CD4-positive, alpha-beta T cell (primary cell): Measurements from ENCODE around the gene OTUB1. TPM values are rescaled to one million over a fixed set of nuclear protein-coding genes. Genes with fewer than 3 reads are reported as not detected.
A peak's percentile ranks its signal among the peaks of the same experiment; 100 is the strongest.

Source experiments
- ATAC-seq: fragments of 200-7000 bp; cut with Tn5 transposase; one replicate; pipeline ENCODE4 v1.10.0; 2022; ENCODE audit warnings: mild to moderate bottlenecking; ENCODE audit not compliant: poor library complexity
- CTCF ChIA-PET: fragments of 350-600 bp; sonication (Branson Sonifier 250); formaldehyde crosslinking; loops from one replicate; lab custom pipeline; 2021; ENCODE audit warnings: antibody characterized with exemption, inconsistent platforms; lab: Charles Lee
- POLR2A ChIA-PET: fragments of 350-600 bp; sonication (Branson Sonifier 250); formaldehyde crosslinking; loops from one replicate; lab custom pipeline; 2021; ENCODE audit warnings: antibody characterized with exemption, inconsistent platforms; lab: Charles Lee
- DNase-seq, 14 experiments: peaks; one replicate each; pipeline ENCODE4 v3.0.0-alpha.2; 2013 to 2020; ENCODE audit warnings: mixed read lengths in 2 of 14
- H3K27ac ChIP-seq, 2 donors: one replicate each; pipeline versions ENCODE4 v1.5.1 to v1.7.0; 2013; ENCODE audit warnings: low read length in 2 of 2, low read depth in 1 of 2, mild to moderate bottlenecking in 1 of 2
- H3K27me3 ChIP-seq, 2 experiments: 1 replicate in 1 of 2; 2 replicates in 1 of 2; pipeline versions ENCODE4 v1.6.1 to v1.7.0; 2013; ENCODE audit warnings: low read length in 2 of 2, control low read depth in 1 of 2, mild to moderate bottlenecking in 1 of 2, moderate library complexity in 1 of 2; ENCODE audit not compliant: insufficient read depth in 2 of 2, control insufficient read depth in 1 of 2
- H3K36me3 ChIP-seq: one replicate; pipeline ENCODE4 v1.6.1; 2013; ENCODE audit warnings: low read length, control low read depth; ENCODE audit not compliant: insufficient read depth
- H3K4me1 ChIP-seq: one replicate; pipeline ENCODE4 v1.6.1; 2013; ENCODE audit warnings: low read length, control low read depth; ENCODE audit not compliant: insufficient read depth
- H3K4me3 ChIP-seq: one replicate; pipeline ENCODE4 v1.5.1; 2013; ENCODE audit warnings: mild to moderate bottlenecking, low read length, moderate library complexity
- H3K9me3 ChIP-seq, 2 experiments: 1 replicate in 1 of 2; 2 replicates in 1 of 2; pipeline versions ENCODE4 v1.6.1 to v1.7.0; 2013; ENCODE audit warnings: low read length in 2 of 2, mild to moderate bottlenecking in 2 of 2, control low read depth in 1 of 2, moderate library complexity in 1 of 2; ENCODE audit not compliant: control insufficient read depth in 1 of 2, insufficient read depth in 1 of 2
- H3K27ac Mint-ChIP-seq: one replicate; pipeline ENCODE4 v1.8.0; 2020; ENCODE audit warnings: mixed read lengths
- H3K27me3 Mint-ChIP-seq: one replicate; pipeline ENCODE4 v1.8.0; 2021; ENCODE audit warnings: mixed read lengths
- H3K36me3 Mint-ChIP-seq: one replicate; pipeline ENCODE4 v1.8.0; 2021; ENCODE audit warnings: low read depth, mixed read lengths
- H3K4me1 Mint-ChIP-seq: one replicate; pipeline ENCODE4 v1.8.0; 2021; ENCODE audit warnings: low read depth, mixed read lengths
- H3K4me3 Mint-ChIP-seq: one replicate; pipeline ENCODE4 v1.8.0; 2020; ENCODE audit warnings: mild to moderate bottlenecking, mixed read lengths
- H3K9me3 Mint-ChIP-seq: one replicate; pipeline ENCODE4 v1.8.0; 2020; ENCODE audit warnings: mixed read lengths
- intact Hi-C, 2 experiments: fragments of 100-400 bp; cut with DNase I in 1 of 2; cut with micrococcal nuclease in 1 of 2; formaldehyde crosslinking; loops; one replicate each; pipeline versions ENCODE4 v1.15.1 to v1.9.0; 2023 to 2025; cut with DNase I, micrococcal nuclease
- total RNA-seq, 174 experiments: library from RNA in 2 of 174; stranded (reverse) in 2 of 174; gene quantifications; one replicate each; pipeline ENCODE4 v1.2.3 and lab custom pipeline; 2021 to 2026
- TF ChIP-seq, protein P1 (sequence below): fragments of 200-600 bp; IDR thresholded peaks from one replicate; pipeline ENCODE4 v1.8.0; 2022; ENCODE audit warnings: antibody characterized with exemption, mild to moderate bottlenecking

OTUB1 gene
- total RNA-seq, 2 experiments from 2014 or later: 57.5 to 60.0 TPM

DNA sequence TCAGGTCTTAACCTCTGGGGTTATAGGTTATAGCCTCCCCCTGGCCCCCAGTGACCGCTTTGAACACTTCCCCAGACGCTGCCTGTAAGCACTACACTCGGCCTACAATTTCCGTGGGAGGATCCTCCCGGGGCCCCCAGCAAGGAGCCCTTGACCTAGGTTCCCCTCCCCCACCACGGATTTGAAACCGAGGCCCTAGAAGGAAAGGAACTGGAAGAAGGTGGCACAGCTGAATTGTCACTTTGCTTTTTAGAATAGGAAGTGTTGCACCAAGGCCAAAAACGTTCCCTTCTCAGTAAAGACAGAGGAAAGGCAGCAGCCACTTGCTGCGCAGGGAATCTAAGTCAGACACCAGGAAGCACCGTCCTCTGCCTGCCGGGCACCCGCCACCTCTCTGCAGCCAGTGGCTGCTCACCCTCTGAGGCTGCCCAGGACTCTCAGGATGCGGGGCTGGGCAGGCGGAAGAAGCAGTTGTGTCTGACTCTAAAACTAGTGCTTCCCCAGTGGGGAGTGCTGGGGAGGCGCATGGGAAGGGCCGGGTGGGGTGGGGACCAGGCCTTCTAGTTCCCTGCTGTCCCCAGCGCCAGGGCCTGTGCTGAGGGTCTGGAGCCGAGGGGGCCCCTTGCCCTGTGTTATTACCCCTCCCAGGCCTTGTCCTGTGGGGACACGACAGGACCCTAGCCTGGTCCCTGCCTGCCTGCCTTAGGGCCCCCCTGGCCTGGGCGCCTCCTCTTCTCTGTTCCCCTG, 41.6 kb downstream of the OTUB1 start:
- Histone ChIP-seq H3K4me3 (no peak overlapping the region), H3K27ac (no peak overlapping the region), H3K4me1 (peaks cover 8% of the 10 kb centered on the region), H3K27me3 (peaks cover 17 to 20% of the 10 kb centered on the region in 2 experiments), H3K9me3 (peaks cover 0 to 13% of the 10 kb centered on the region in 2 experiments), H3K36me3 (no peaks in the 10 kb centered on the region)
- H3K4me3 Mint-ChIP-seq: no peak overlapping the region
- CTCF ChIA-PET: no interaction called here
- POLR2A ChIA-PET: no interaction called here
- H3K4me1 Mint-ChIP-seq: no peaks in the 10 kb centered on the region
- intact Hi-C loops: no loop called here
- ATAC-seq: no peak
- H3K27ac Mint-ChIP-seq: no peak overlapping the region
- TF ChIP-seq, protein P1, sequence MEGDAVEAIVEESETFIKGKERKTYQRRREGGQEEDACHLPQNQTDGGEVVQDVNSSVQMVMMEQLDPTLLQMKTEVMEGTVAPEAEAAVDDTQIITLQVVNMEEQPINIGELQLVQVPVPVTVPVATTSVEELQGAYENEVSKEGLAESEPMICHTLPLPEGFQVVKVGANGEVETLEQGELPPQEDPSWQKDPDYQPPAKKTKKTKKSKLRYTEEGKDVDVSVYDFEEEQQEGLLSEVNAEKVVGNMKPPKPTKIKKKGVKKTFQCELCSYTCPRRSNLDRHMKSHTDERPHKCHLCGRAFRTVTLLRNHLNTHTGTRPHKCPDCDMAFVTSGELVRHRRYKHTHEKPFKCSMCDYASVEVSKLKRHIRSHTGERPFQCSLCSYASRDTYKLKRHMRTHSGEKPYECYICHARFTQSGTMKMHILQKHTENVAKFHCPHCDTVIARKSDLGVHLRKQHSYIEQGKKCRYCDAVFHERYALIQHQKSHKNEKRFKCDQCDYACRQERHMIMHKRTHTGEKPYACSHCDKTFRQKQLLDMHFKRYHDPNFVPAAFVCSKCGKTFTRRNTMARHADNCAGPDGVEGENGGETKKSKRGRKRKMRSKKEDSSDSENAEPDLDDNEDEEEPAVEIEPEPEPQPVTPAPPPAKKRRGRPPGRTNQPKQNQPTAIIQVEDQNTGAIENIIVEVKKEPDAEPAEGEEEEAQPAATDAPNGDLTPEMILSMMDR: no peak
- DNase-seq: peak in 1 of 14 experiments; percentile 24
- H3K36me3 Mint-ChIP-seq: no peaks in the 10 kb centered on the region
- H3K27me3 Mint-ChIP-seq: peaks cover 34% of the 10 kb centered on the region
- no peaks in the 10 kb centered on the region for H3K9me3 Mint-ChIP-seq

DNA sequence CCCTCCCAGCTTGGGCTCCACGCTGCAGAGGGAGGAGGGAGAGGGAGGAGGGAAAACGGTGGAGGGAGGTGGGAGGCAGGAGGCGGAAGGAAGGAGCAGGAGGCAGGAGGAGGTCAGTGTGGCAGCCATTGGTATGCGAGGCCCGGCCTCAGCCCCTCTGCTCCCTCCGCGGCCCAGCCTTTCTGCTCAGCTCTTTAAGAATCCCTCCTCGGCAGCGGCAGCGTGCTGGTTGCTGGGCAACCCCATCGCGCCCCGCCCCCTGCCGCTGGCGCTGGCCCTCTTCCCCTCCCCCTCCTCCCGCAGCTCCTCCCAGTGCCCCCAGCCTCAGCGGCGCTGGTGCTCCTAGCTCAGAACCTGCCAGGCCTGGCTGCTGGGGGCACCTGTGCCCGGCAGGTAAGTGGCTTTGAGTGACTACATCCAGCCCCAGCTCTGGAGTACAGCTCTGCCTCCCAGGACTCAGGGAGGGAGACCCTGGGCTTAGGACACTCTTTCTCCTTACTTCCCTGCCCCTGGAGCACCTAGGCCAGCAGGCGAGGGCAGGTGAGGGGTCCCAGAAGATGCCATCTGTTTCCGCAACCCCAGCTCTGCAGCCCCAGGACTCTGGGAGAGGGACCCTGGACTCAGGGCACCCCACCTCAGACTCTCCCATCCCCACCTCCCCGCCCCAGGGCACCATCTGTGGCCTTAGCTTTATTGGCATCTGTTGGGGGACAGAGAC, 42.3 kb downstream of the OTUB1 start:
- no peaks in the 10 kb centered on the region for H3K9me3 Mint-ChIP-seq
- H3K27ac Mint-ChIP-seq: no peak overlapping the region
- Histone ChIP-seq H3K4me1 (peaks cover 8% of the 10 kb centered on the region), H3K27me3 (peaks cover 20 to 24% of the 10 kb centered on the region in 2 experiments), H3K27ac (no peak overlapping the region), H3K9me3 (peaks cover 0 to 13% of the 10 kb centered on the region in 2 experiments), H3K4me3 (no peak overlapping the region), H3K36me3 (no peaks in the 10 kb centered on the region)
- H3K4me1 Mint-ChIP-seq: no peaks in the 10 kb centered on the region
- DNase-seq (peak in 2 of 14 experiments; percentile 16 to 30), ATAC-seq (no peak)
- peaks cover 37% of the 10 kb centered on the region for H3K27me3 Mint-ChIP-seq
- ChIA-PET CTCF (no interaction called here), POLR2A (no interaction called here)
- TF ChIP-seq, protein P1: no peak
- no peak overlapping the region for H3K4me3 Mint-ChIP-seq
- intact Hi-C loops: no loop called here
- H3K36me3 Mint-ChIP-seq: no peaks in the 10 kb centered on the region

DNA sequence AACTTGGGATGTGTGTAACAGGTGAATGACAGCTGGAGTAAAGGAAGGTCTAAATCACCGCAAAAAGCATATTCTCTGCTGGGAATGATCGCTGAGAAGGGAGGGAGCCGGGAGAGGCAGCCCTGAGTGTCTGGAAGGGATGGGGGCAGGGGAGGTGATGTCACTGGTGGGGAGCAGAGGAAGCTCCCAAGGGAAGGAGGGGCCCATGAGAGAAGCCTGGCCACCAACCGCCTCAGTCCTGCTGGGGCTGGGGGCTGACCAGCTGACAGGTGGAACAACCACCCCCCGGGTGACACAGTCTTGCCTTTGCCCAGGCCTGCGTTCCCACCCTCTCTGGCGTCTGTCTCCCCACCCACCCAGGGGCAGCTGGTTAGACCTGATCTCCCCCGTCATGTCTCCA, 43.5 kb downstream of the OTUB1 start:
- DNase-seq: no peak
- peaks cover under 1% of the 10 kb centered on the region for H3K4me1 Mint-ChIP-seq

More for the DNA sequence above, 43.5 kb downstream of the OTUB1 start:
- H3K27me3 Mint-ChIP-seq: peaks cover 46% of the 10 kb centered on the region
- ChIA-PET POLR2A (no interaction called here), CTCF (no interaction called here)
- no peak overlapping the region for H3K27ac Mint-ChIP-seq
- TF ChIP-seq, protein P1: no peak
- Histone ChIP-seq H3K4me3 (no peak overlapping the region), H3K27ac (no peak overlapping the region), H3K9me3 (peaks cover 0 to 18% of the 10 kb centered on the region in 2 experiments), H3K36me3 (no peaks in the 10 kb centered on the region), H3K27me3 (peaks cover 25 to 35% of the 10 kb centered on the region in 2 experiments), H3K4me1 (peaks cover 8% of the 10 kb centered on the region)
- H3K4me3 Mint-ChIP-seq: no peak overlapping the region
- no peaks in the 10 kb centered on the region for H3K9me3 Mint-ChIP-seq
- no peak for ATAC-seq
- intact Hi-C loops: no loop called here
- H3K36me3 Mint-ChIP-seq: no peaks in the 10 kb centered on the region
